Heart left ventricle (tissue), 16 donors: Measurements from ENCODE around the gene SIX2. TPM values are rescaled to one million over a fixed set of nuclear protein-coding genes. Genes with fewer than 3 reads are reported as not detected.
A peak's percentile ranks its signal among the peaks of the same experiment; 100 is the strongest.

Experiments used
- ATAC-seq, 4 donors: fragments of 200-7000 bp; cut with Tn5 transposase; one replicate each; pipeline ENCODE4 v1.9.1; 2020 to 2022; ENCODE audit warnings: moderate library complexity in 4 of 4, mild to moderate bottlenecking in 3 of 4, moderate number of reproducible peaks in 1 of 4
- DNase-seq, 5 donors: peaks; one replicate each; pipeline ENCODE4 v3.0.0-alpha.2; 2020
- H3K27ac ChIP-seq, 12 donors: fragments of 200-600 bp; sonication (generic) in 4 of 12; one replicate each; pipeline versions ENCODE4 v1.5.0 to v1.8.0; 2016 to 2022; ENCODE audit warnings: mild to moderate bottlenecking in 2 of 12
- H3K27me3 ChIP-seq, 9 donors: fragments of 200-600 bp; sonication (generic) in 2 of 9; one replicate each; pipeline versions ENCODE4 v1.5.1 to v1.8.0; 2016 to 2022; ENCODE audit warnings: mild to moderate bottlenecking in 3 of 9
- H3K36me3 ChIP-seq, 9 donors: fragments of 200-600 bp; sonication (generic) in 2 of 9; one replicate each; pipeline versions ENCODE4 v1.5.0 to v1.8.0; 2018 to 2022; ENCODE audit warnings: mild to moderate bottlenecking in 2 of 9
- H3K4me1 ChIP-seq, 12 donors: fragments of 200-600 bp; sonication (generic) in 4 of 12; one replicate each; pipeline versions ENCODE4 v1.5.0 to v1.8.0; 2016 to 2022; ENCODE audit warnings: mild to moderate bottlenecking in 3 of 12
- H3K4me3 ChIP-seq, 12 donors: fragments of 200-600 bp; sonication (generic) in 4 of 12; one replicate each; pipeline versions ENCODE4 v1.5.0 to v1.8.0; 2017 to 2022; ENCODE audit warnings: mild to moderate bottlenecking in 9 of 12, moderate library complexity in 4 of 12
- H3K9me3 ChIP-seq, 12 donors: fragments of 200-600 bp; sonication (generic) in 4 of 12; one replicate each; pipeline versions ENCODE4 v1.5.0 to v1.8.0; 2016 to 2022; ENCODE audit warnings: mild to moderate bottlenecking in 1 of 12
- POLR2A ChIP-seq, 2 donors: fragments of 450-650 bp; IDR thresholded peaks; one replicate each; pipeline ENCODE4 v1.6.1; 2017; ENCODE audit warnings: antibody characterized with exemption in 2 of 2, mild to moderate bottlenecking in 2 of 2, moderate library complexity in 2 of 2
- WGBS, 4 donors: extraction: QIAGEN DNeasy Blood & Tissue Kit in 2 of 4; methylation state at CpG; one replicate each; pipeline versions ENCODE4 v1.1.5 to v1.1.7; 2013 to 2018; 5-methylcytosine and 5-hydroxymethylcytosine counted together
- intact Hi-C, 10 donors: fragments of 100-400 bp; cut with DNase I; formaldehyde crosslinking; loops; one replicate each; pipeline versions ENCODE4 v1.11.1 to v1.14.2; 2022
- polyA plus RNA-seq, 2 donors: library from polyadenylated mRNA; stranded (reverse); fragments of 200-250 nt; gene quantifications; one replicate each; pipeline ENCODE4 v1.2.3, GENCODE V29; 2013
- total RNA-seq, 9 donors: library from RNA; depleted of rRNA in 2 of 9; stranded (reverse); fragments of >200 nt in 2 of 9; fragmentation: NEBNext Ultra II Directional in 3 of 9; extraction: Animal tissue kit (Norgen Biotek cat#: 25700) in 3 of 9; gene quantifications; one replicate each; pipeline versions ENCODE4 v1.1.0 to v1.2.4, GENCODE V29; 2016 to 2023
- TF ChIP-seq, protein P1 (sequence below), 12 donors: fragments of 200-600 bp; sonication (generic) in 4 of 12; IDR thresholded peaks; one replicate each; pipeline versions ENCODE4 v1.5.0 to v1.8.0; 2018 to 2022; ENCODE audit warnings: antibody characterized with exemption in 12 of 12, mild to moderate bottlenecking in 5 of 12
- donor health status: ischemic (EF 13 %, LVEDD 7.1; RV severe dilation, severe dysfunction).
- donor health status: healthy with polysubstance abuse.
- donor health status: DM: no; HTN: yes; CAD: no.
- donor health status: DM: no; HTN: no; CAD: no.
- donor health status: ischemic (EF 25% LVEDD 6.9; RV normal size, moderate dysfunction).
- donor health status: ischemic (EF 25% LVEDD 5.7; RV mildly dilated, moderate dysfunction).
- donor health status: healthy.
- donor health status: DM: yes; HTN: yes; CAD: no.
- donor health status: ischemic (EF 35%, LVEDD 5.7; RV mildly dilated, moderate dysfunction).
- donor health status: nonischemic (EF 11% LVEDD 7.7; RV severe dilation, severe dysfunction).
- donor health status: DM: yes; HTN: yes; CAD: no.
- donor health status: PGD.
- donor health status: ischemic (EF 29% LVEDD 5.4; RV normal size, mild dysfunction).
- donor health status: nonischemic (EF 23%, LVEDD 6.1; RV moderate dilation, normal function).

The SIX2 gene
- total and polyA plus RNA-seq, 11 donors, result 0.32 to 2.0 (median 0.99) TPM

DNA sequence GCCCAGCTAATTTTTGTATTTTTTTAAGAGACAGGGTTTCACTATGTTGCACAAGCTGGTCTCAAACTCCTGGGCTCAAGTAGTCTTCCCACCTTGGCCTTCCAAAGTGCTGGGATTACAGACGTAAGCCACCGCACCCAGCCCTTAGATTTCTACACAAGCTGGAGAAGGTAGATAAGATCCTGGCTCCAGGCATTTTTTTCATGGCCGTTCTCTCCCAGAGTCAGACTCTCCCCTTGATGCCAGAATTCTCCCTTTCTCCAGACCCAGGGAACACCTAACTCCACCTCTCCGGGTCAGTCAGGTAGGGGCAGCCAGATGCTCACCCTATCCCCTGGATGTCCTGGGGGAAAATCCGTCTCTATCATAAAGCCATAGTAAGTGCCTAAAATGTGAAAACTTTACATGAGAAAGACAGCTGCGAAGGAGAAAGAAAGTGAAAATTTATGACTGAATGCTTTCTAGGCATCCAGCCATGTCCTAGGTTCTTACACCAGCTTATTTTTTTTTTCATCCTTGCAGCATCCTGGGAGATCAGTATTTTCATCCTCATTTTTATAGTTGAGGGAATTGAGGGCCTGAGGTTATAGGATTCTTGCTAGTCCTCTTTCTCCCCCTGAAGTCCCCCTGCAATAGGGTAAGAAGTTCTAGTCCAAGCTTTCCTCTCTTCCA, 51.5 kb downstream of the SIX2 start:
- Histone ChIP-seq H3K27me3 (peaks cover 18 to 78% (median 44%) of the 10 kb centered on the region in 9 donors), H3K4me3 (no peak overlapping the region)
- intact Hi-C loops, result loop anchor here in 9 of 10 donors (5.0 to 10.0 kb wide), 9 partner anchors 243 to 913 kb away; no protein-coding TSS in a partner anchor

DNA sequence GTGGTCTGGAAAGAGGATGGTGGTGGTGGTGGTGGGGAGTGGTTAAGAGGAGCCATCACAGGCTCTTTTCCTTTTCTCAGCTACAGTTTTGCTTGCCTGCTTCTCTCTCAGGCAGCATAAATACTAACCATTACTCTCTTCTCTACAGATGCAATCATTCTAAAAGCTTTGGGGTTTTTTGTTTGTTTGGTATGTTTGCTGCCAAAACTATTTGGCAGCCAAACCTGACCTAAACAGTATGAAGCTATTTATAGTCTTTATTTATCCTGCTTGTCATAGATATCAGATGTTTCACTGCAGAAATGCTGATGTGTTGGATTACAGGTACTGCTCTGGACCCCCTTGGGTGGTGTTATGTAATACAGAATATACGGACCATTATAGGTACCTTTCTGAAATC, 52.4 kb downstream of the SIX2 start:
- Histone ChIP-seq H3K36me3 (no peaks in the 10 kb centered on the region), H3K4me1 (peaks cover 0 to 32% (median 25%) of the 10 kb centered on the region in 12 donors), H3K27me3 (peaks cover 27 to 82% (median 52%) of the 10 kb centered on the region in 9 donors), H3K4me3 (no peak overlapping the region), H3K9me3 (no peaks in the 10 kb centered on the region), H3K27ac (no peak overlapping the region)
- 58 to 68% (median 60%) methylated on average over 1 of the region's 1 CpG for WGBS, 4 donors
- intact Hi-C loops, result loop anchor here (1.0 to 10.0 kb wide), 10 partner anchors 242 to 912 kb away; no protein-coding TSS in a partner anchor
- no peak for TF ChIP-seq POLR2A (IDR thresholded peaks at IDR 0.05)
- TF ChIP-seq, protein P1, sequence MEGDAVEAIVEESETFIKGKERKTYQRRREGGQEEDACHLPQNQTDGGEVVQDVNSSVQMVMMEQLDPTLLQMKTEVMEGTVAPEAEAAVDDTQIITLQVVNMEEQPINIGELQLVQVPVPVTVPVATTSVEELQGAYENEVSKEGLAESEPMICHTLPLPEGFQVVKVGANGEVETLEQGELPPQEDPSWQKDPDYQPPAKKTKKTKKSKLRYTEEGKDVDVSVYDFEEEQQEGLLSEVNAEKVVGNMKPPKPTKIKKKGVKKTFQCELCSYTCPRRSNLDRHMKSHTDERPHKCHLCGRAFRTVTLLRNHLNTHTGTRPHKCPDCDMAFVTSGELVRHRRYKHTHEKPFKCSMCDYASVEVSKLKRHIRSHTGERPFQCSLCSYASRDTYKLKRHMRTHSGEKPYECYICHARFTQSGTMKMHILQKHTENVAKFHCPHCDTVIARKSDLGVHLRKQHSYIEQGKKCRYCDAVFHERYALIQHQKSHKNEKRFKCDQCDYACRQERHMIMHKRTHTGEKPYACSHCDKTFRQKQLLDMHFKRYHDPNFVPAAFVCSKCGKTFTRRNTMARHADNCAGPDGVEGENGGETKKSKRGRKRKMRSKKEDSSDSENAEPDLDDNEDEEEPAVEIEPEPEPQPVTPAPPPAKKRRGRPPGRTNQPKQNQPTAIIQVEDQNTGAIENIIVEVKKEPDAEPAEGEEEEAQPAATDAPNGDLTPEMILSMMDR (IDR thresholded peaks at IDR 0.05), result no peak
- no peak for DNase-seq
- no peak for ATAC-seq

More for the DNA sequence above, 51.5 kb downstream of the SIX2 start:
- H3K9me3 ChIP-seq, result no peaks in the 10 kb centered on the region
- TF ChIP-seq POLR2A (IDR thresholded peaks at IDR 0.05), result no peak
- TF ChIP-seq, protein P1 (IDR thresholded peaks at IDR 0.05), result no peak
- no peak for ATAC-seq
- H3K4me1 ChIP-seq, result peaks cover 0 to 23% (median 17%) of the 10 kb centered on the region in 12 donors
- no peaks in the 10 kb centered on the region for H3K36me3 ChIP-seq
- WGBS, 4 donors, result 75 to 81% (median 78%) methylated on average over 6 of the region's 6 CpGs
- no peak overlapping the region for H3K27ac ChIP-seq
- no peak for DNase-seq

DNA sequence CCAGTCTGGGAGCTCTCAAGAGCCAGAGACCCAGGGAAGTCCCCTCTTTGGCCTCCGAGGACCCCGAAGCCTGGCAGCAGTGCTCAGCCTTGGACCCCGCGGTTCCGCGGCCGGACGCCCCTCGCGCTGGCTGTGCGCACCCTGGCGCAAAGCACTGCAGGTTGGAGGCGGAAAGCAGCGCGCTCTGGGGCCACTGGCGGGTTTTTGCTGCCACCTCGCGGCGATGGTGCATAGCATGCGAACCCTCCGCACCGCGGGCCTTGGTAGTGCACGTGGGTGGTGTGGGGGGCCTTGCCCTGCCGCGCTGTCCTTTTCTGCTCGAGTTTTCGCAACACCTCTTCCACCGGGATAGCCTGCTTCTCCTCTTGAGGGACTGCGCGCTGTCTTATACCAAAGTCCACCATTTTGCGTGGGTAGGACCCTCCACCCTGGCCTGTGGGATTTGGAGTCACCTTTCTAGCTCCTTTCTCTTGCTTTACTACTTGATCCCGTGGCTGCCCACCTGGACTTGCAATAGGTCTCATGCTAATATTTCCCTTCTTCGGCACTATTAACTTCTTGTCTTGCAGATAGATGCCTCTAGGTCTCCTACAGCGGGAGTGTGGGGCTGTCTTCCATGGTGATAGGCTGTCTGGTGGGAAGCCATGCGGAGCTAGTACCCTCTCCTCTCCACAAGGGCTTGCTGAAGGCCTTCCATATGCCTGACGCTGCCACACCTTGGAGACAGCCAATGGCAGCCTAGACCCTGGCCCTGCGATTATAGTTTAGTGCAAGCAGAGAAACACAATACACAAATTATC, 53.5 kb downstream of the SIX2 start:
- no peak overlapping the region for H3K27ac ChIP-seq
- no peaks in the 10 kb centered on the region for H3K9me3 ChIP-seq
- TF ChIP-seq, protein P1 (IDR thresholded peaks at IDR 0.05), result peak; percentile 76 to 94 (median 88)
- no peak for TF ChIP-seq POLR2A (IDR thresholded peaks at IDR 0.05)
- H3K4me3 ChIP-seq, result peak overlapping the region; percentile 0 to 47 (median 31)
- WGBS, 4 donors, result 7 to 17% (median 11%) methylated on average over 22 to 38 of the region's 38 CpGs
- no peaks in the 10 kb centered on the region for H3K36me3 ChIP-seq
- peaks cover 27 to 86% (median 59%) of the 10 kb centered on the region in 9 donors for H3K27me3 ChIP-seq
- peaks cover 0 to 35% (median 28%) of the 10 kb centered on the region in 12 donors for H3K4me1 ChIP-seq
- intact Hi-C loops, result loop anchor here (1.0 to 10.0 kb wide), 17 partner anchors 241 to 911 kb away; no protein-coding TSS in a partner anchor
- DNase-seq (peak; percentile 63 to 88 (median 72)), ATAC-seq (peak; percentile 74 to 88 (median 82))

Other genes with a start within 250 kb of the SIX2 start
- gene SIX3, start 67.8 kb downstream of the SIX2 start, total RNA-seq, result not detected
- gene SIX3, start 67.8 kb downstream of the SIX2 start, polyA plus RNA-seq, result not detected